ENCODE measurements around the gene IRF6.

Gene IRF6

DNA sequence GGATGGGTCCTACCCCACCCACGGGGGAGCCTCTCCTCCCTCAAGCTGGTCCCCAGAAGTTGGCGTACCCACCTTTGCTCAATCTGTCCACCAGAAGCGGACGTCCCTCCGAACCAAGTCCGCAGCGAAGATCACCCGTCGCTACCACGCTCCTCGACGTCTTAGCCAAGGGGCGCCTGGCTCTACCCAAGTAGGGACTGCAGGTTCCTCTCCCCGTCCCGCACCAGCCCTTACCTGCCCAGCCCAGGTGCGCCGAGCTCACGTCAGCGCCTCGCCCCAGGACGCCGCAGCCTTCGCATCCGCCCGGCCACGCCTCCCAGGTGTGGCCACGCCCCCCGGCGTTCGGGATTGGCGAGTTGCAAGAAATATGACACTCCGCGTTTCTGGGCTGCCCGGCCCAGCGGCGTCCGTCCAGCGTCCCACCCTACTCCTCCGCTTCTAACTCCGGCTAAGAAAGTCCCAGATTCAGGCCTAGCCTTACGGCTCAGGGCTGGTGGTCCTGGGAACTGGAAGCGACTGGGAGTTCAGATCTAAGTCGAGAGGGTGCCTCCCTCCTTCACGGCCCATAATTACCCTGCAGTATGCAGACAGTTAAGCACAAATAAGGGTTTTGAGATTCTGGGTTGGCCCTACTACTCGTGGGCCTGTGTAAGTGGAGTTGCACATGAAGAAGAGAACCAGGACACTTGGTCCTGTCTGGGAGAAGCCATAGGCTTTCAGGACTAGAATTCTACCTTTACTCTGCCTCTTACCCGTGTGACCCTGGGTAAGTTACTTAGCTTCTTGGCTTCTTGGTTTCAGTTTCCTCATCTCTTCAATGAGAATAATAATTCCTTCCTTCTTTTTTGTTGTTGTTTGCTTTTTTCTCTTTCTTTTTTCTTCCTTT lies at the start of gene IRF6:
IRF6 (minus strand) TSS at position 268 of the 886 bp plus-strand sequence. CDS start 4,729 bp downstream, outside the sequence.
- DNase-seq: peak; percentile 92

DNA sequence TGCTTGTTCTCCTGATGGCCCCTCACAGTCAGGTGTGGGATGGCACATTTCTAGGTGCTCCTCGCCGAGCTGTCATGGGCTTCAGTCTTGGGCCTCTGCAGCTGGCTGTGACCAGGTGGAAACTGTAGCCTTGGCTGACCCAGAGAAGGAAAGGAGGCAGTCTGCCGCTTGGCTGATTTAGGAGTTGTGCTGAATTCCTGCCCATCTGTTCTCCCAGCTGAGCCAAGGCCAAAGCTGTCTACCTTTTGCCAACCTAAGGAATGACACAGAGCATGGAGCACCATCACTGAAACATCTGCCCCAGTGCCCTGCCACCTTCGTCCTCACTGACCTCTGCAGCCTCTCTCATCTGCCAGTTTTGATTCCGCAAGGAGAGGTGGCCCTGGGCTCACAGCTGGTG lies 49.7 kb upstream of the IRF6 start:
- DNase-seq: no peak

DNA sequence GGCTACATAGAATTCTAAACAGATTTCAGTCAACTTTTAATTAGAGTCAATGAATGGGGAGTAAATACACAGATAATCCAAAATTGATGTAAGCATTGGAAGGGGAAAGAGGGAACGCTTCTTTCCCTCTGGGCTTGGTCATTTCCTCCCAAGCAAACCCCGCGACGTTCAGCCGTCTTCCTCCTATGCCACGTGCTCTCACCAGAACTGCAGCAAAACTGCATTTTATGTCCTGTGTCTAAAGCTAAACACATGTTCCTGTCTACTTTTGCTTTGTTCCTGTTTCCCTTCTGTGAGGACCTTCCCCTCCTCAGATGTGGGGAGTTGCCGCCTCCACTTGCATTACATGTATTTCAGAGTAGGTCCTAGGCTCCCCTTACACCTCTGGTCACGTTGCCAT lies 49.1 kb upstream of the IRF6 start:
- DNase-seq: no peak

DNA sequence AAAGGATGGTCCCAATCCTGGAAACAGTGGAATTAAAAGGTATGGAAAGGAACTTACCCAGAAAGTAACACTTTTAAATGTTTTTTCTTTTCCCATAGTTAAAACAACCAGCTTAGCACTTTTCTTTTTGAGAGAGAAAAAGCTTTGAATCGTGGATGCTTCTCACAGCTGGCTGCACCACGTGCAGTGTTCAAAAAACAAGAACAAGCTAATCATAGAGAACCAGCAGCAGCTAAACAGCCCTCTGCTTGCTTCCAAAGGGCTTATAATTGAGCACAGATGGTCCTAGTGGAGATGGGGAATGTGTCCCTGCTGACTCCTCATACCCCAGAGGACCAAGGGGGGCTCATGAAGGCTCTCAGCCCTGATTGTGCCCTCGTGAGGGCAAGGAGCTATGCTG lies 48.3 kb upstream of the IRF6 start:
- DNase-seq: no peak

DNA sequence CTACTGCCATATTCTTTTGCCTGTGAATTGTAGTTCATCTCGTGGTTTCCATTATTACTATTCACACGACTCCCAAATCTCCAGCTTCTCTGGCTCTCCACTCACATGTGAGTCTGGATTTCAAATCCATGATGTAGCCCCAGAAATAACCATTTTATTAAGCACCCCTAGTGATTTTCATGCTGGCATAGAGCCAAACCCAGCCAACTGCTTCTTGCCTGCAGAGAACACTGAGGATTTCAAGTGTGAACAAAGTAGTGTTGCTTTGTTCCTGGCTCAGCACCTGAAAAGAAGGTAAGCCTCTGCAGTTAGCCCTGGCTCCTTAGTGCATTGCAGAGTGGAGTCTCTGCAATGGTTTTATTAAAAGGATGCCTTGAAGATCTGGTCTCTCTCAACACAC lies 47.7 kb upstream of the IRF6 start:
- no peak for DNase-seq

DNA sequence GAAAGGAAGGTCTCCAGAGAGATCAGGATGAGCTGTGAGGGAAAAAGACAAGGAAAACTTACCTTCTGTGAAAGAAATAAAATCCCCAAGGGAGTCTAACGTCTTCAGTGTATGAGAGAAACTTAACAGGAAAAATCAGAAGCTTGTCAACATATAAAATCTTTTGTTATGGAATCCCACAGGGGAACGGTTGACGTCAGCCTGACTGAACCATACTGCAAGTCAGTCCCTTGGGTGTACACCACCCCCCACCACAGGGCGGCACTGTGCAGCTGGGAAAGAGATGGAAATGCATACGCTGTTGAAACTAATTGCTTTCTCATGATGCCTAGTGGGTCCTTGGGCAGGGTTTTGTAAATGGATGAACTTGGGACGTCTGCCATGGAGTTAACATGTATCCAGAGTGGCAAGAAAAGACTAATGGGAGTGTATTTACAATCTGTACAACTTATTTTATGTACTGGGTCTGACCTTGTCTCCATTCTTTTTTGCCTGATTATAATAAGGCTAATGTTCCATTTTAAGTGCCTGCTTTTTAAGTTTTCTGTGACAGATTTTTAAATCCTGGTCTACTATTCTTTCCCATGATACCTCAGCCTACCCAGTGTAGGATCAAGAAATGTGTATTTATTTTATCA lies 44.5 kb upstream of the IRF6 start:
- DNase-seq: peak; percentile 97

DNA sequence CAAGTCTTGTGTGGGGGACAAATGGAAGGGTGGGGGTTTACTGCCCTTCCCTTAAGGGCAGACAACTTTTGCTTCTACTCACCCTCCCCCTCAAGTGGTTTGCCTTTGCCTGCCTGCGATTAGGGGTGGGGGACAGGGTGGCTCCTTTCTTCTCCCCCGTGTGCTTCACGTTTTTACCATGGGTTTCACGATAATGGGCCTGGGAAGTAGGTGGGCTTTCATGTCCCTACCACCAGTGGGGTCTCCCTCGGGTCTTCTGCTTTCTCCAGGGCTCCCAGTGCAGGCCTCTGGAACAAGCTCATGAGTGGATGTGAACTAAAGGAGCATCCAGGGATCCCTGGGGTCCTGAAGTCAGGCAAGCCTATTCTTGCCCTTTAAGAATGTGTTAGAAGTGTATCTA lies 43.4 kb upstream of the IRF6 start:
- no peak for DNase-seq

DNA sequence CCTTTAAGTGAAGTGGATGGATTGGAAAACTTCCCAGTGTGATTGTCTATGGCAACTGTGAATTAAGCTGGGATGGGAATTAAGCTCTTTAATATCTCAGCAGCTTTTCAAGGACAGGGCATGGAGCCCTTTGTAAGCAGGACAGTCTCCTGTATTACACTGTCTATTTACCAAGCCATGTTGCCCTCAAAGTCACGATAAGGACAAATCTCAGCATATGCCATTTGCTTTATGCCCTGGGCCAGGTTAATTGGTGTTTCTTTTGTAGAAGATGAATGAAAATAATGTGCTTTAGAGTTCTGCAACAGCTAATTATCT lies 39.4 kb upstream of the IRF6 start:
- peak; percentile 66 for DNase-seq

DNA sequence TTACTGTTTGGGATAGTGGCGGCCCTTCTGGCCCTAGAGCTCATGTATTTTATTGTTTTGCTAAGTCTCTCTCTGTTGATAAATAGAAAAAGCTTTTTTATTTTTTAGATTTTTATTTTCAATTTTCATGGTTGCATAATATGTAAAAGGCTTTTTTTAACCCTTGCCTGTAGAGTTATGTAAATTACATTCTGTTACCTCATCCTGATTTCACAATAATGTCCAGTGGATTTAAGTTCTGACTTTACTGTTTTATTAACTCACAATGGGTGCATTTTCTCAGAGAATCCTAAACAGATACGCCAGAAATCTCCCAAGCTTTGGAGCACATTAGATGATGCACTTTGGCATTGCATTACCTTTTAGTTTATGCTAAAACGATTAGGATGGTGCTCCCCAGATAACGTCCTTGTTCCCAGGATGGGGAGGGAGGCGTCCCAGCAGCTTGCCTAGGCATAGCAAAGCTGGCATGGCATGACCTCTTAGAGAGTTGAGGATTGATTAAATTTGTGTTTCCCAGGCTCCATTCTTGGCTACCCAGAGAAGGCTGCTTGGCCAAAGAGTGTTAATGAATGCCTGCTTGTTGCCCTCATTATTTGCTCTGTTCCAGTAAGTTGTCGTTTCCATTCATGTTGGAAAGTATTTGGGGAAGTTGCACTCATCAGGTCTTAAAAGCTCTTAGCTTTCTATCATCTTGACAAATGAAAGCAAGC lies 38.9 kb upstream of the IRF6 start:
- peak; percentile 66 for DNase-seq

DNA sequence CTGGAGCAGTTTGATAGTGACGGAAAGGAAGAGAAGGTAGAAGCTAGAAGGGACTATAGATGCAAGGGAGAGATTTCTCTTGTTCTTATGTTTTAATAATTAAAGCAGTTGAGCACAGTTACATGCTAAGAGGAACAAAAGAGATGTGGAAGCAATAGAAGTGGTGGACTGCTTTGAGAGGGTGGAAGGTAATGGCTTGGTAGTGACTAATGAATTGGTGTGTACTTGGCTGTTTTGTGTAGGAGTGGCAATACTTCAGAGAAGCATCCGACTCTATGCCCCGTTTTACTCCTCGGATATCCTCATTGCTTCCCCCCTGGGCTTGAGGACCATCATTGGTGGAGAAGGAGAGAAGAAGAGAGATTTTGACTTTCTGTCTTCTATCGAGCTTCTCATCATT lies 34.7 kb upstream of the IRF6 start:
- no peak for DNase-seq

DNA sequence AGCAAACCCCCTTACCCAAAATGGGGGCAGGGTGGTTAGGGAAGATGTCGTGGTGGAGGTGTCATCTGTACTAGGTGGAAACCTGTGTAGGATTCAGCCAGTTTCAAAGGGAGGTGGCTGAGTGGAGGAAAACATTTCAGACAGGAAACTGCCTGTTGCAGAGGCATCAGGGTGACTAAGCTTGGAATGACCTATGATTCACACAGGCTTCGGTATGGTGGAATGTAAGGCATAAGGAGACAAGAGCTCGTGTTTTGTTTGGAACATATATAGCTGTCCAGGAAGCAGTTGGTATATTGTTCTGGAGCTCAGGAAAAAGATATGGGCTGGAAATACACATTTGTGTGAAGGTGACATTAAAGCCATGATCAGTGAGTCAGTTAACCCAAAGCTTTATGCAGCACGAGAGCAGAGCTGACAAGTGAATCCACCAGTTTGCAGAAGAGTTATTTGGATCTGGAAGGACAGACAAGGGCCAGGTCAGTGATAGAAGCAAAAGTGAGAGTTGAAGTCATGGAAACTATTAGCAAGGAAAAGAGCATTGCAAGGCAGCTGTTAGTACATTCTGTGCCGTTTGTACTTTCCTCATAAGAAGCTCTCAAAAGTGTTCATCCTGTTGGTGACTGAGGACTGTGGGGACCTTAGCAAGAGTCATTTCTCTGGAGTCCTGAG lies 34.1 kb upstream of the IRF6 start:
- DNase-seq: no peak

DNA sequence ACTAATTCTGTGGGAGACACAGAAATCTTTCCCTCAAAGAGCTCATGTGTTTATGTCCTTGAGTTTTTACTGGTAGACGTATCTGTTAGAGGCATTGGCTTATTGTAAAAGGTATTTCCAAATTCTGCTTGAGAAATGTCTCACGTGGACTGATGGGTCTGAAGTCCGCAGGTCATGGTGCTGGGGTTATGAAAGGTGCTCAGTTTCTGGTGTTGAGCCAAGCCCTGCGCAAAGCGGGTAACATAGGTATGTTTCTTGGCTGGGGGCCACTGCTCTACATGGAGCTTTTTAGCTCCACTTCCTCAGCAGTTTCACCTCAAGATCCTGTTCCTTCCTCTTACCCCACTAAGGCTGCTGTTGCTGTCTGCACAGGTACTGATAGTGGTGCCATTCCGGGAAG lies 32.6 kb upstream of the IRF6 start:
- no peak for DNase-seq

DNA sequence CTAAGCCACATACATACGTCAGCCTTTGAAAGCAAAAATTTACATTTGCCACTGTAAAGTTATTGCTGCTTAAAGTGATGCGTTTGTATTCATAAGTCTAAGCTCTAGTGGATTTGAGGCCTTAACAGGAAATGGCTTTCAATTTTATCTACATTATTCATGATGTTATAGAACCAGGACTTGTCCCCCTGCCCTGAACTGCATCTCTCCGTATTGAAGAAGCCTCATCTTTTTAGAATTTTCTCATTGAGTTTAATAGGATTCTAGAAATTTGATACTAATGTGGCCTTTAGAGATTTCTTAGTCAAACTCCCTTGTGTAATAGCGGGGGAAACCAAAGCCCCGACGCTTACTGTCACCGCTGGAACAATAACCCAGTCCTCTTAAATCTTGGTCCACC lies 31.7 kb upstream of the IRF6 start:
- no peak for DNase-seq

DNA sequence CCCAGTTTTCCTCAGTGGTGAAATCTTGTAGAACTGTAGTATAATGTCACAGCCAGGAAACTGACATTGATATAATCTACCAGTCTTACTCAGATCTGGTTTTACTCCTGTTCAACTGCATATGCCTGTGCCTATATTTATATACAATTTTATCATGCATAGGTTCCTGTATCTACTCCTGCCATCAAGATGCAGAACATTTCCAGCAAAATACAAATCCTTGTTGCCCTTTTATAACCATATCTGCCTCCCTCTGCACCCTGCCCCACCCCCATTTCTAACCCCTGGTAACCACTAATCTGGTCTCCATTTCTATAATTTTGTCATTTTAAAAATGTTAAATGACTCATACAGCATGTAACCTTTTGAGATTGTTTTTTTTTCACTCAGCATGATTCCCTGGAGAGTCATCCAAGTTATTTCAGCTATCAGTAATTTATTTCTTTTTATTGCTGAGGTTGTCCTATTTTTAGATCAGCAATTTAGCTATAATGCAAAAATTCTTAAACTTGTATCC lies 29.9 kb upstream of the IRF6 start:
- DNase-seq: no peak

DNA sequence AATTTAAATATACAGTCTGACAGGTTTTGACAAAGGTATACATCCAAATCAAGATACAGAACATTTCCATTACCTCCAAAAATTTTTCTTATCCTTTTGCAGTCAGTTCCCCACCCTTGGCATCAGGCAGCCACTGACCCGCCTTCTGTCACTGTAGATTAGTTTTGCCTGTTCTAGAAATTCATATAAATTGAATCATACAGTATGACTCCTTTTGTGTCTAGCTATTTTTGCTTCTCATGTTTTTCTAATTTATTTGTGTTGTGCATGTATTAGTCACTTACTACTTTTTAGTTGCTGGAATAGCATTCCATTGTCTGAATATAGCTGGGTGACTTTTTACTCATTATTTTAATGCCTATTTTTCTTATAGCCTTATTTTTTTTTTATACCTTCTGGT lies 25.7 kb upstream of the IRF6 start:
- DNase-seq: no peak

DNA sequence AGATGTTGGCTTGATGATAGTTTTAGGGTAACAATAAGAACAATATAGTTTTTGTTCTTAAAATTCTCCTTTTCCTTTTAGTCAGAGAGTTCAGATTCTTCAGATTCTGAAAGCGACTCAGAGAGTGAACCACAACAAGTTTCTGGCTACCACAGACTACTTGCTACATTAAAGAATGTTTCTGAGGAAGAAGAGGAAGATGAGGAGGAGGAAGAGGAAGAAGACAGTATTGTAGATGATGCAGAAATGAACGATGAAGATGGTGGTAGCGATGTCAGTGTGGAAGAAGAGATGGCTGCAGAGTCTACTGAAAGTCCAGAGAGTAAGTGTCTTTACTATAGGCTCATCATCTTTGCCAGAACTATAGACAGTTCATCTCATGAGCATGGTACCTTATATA lies 24.8 kb upstream of the IRF6 start:
- no peak for DNase-seq

DNA sequence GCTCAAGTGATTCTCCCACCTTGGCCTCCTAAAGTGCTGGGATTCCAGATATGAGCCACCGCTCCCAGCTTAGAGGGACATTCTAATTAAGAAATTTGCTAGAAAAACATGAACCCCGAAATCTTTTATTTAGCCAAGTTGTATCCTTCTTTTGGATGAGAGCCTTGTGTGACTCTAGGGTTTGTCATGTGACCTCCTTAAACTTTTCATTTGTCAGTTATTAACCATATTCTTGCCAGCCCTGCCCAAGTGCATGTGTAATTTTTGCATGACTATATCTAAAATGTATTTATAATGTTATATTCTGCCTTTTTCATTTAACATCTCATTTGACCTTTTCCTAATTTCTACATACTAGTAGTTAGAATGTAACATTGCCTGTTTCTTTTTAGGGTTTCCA lies 23.8 kb upstream of the IRF6 start:
- DNase-seq: no peak

DNA sequence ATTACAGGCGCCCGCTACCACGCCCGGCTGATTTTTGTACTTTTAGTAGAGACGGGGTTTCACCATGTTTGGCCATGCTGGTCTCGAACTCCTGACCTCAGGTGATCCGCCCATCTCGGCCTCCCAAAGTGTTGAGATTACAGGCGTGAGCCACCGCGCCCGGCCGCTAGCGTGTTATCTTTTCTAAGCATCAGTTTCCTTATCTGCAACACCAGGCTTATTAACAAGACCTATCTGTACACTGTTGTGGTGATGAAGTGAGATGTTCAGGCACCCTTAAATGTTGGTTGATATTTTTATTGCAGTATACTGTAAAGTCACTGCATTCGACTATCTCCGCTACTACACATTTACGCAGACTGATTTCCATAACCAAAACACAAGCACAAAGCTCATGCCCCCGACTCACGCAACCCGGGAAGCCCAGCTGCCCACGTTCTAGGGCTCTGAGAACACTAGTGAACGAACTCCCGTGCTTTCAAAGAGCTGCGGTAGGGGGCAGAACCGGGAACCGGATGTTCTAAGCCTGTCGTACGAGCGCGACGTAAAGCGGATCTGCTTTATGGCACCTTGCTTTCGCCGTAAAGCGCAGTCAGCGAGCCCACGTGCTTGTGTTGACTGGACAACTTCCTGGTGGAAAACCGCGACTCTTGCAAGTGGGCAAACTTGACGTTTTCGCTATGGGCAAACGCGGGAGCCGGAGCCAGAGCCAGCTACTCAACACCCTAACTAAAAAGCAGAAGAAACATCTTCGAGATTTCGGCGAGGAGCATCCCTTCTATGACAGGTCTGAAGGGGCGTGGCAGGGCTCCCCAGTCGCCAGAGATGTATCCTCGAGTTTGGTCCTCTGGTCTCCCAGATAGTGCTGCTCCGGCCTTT lies 21.7 kb upstream of the IRF6 start, which contains the start of gene UTP25:
UTP25 (plus strand) TSS at position 589 of the 879 bp plus-strand sequence; CDS start at position 681, 92 bp downstream.
- DNase-seq: peak; percentile 97

DNA sequence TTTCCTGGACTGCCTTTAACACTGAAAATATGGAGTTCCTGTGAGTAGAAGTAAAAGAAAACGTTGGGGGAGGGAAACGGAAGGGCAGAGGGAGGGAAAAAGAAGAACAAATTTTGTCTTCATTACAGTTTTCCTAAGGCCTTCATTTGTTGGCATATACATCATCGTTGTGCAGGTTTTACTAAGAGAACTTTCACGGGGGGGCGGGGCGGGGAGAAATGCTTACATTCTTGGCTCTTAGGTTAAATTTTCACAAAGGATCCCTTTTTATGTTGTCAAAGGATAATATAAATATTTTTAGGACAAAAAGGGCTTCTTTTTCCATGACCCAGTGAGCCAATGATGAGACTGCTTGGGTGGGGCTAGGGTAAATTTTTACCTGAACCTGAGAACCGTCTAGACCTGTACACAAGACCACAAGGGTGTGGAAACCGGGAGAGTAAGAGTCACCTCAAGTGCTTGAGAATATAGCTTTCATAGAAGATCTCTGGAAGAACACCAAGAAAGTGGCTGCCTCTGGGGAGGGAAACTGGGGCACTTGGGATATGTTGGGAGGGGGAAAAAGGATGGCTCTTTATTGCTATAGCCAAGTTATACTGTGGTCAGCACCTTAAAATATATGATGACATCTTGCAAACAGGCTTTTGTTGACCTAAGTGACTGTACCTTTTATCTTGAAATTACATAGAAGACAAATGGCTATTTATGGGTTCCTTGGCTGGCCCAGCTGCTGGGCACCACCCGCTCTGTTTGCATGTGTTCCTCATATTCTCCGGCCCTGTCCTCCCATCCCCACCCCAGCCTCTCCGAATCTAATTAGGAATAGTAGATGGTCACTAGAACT lies 19.9 kb upstream of the IRF6 start:
- DNase-seq: no peak

DNA sequence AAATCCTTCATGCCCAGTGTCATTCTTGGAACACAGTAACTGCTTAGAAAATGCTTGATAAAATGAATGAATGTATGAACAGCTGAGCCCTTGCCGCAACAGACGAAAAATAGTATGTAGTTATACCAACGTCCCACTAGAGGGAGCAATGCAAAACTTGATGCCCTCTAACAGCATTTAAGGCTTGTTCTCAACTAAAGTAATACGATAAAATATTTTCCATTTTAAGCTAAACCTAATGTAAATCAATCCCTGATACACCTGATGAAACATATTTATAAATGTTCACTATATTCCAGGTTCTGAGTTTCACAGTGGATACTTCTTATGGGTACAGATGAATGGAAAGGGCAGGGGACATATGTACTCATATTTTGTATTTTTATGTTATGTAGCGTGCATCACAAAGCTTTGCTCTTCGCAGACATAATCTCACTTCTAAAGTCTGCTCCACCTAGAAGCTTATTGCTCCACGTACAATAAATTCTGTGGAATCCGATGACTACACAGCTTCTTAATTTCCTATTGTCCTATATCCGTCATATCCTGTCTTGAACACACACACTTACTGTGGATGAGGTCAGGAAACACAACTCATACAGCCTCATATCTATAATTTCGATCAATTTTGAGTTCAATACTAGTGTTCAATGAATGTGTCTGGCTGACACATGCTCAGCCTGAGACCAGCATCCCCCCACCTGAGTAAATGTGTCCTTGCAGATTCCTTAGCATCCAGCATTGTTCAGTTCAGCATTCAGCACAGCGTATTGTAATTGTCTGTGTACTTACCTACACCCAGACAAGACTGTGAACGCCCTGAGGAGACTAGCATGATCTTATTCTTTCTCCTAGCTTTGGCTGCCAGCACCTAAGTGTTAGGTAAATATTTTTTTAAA lies 17.4 kb upstream of the IRF6 start:
- peak; percentile 65 for DNase-seq
